Body of pancreas (tissue), 4 donors: ENCODE data around the gene PPOX.

Source experiments
- CTCF ChIP-seq, 7 experiments: fragments of 450-650 bp in 4 of 7; fragments of 200-600 bp in 3 of 7; sonication (generic) in 3 of 7; IDR thresholded peaks; one replicate each; pipeline ENCODE4 v1.5.1; 2016 to 2019; ENCODE audit warnings: antibody characterized with exemption in 7 of 7
- POLR2A ChIP-seq, 3 donors: fragments of 450-650 bp; IDR thresholded peaks; one replicate each; pipeline ENCODE4 v1.6.1; 2016; ENCODE audit warnings: antibody characterized with exemption in 3 of 3, mild to moderate bottlenecking in 2 of 3

- TF ChIP-seq POLR2A (IDR thresholded peaks at IDR 0.05) (no peak), CTCF (IDR thresholded peaks at IDR 0.05) (no peak)
Observed at GRCh38 chr1:161206411-161207140, 40.4 kb downstream of the PPOX start.
